Pons (tissue), 1 donor: ENCODE results near the gene ZNF587B.
"Not testable (repeated sequence)": the region's sequence is repeated elsewhere in the genome, so short reads cannot be mapped to it uniquely, and the experiment has no call there.

Source experiments
- DNase-seq: peaks from one replicate; pipeline ENCODE4 v3.0.0-alpha.2; 2016; ENCODE audit warnings: low spot score

The ZNF587B gene

GRCh38 chr19:57819475-57820148 is 10.5 kb upstream of the ZNF587B start:
- DNase-seq: peak; percentile 92

GRCh38 chr19:57820599-57820998 is 9.5 kb upstream of the ZNF587B start:
- no peak for DNase-seq

- DNase-seq: not testable (repeated sequence)
Observed at GRCh38 chr19:57821095-57821494, 9.0 kb upstream of the ZNF587B start.

- DNase-seq: not testable (repeated sequence)
Observed at GRCh38 chr19:57821501-57821900, 8.6 kb upstream of the ZNF587B start.

- DNase-seq: not testable (repeated sequence)
Observed at GRCh38 chr19:57823155-57823554, 6.9 kb upstream of the ZNF587B start.

GRCh38 chr19:57823608-57824007 is 6.5 kb upstream of the ZNF587B start:
- DNase-seq: not testable (repeated sequence)

GRCh38 chr19:57825511-57825910 is 4.6 kb upstream of the ZNF587B start:
- DNase-seq: no peak

GRCh38 chr19:57829316-57829715 is 783 bp upstream of the ZNF587B start:
- no peak for DNase-seq

GRCh38 chr19:57836991-57837390 is 6.9 kb downstream of the ZNF587B start:
- DNase-seq: not testable (repeated sequence)

- DNase-seq: not testable (repeated sequence)
Observed at GRCh38 chr19:57838622-57839191, 8.6 kb downstream of the ZNF587B start.

- no peak for DNase-seq
Observed at GRCh38 chr19:57841122-57841763, 11.1 kb downstream of the ZNF587B start.

- DNase-seq: not testable (repeated sequence)
Observed at GRCh38 chr19:57847164-57847563, 17.1 kb downstream of the ZNF587B start.

GRCh38 chr19:57849162-57849665 is 19.1 kb downstream of the ZNF587B start:
- not testable (repeated sequence) for DNase-seq

- DNase-seq: peak; percentile 89
Observed at GRCh38 chr19:57849666-57850473, 19.8 kb downstream of the ZNF587B start, which contains the start of gene ZNF587. Gene ZNF587 (plus strand): TSS chr19:57849859. CDS start chr19:57850039, 180 bp downstream.

- no peak for DNase-seq
Observed at GRCh38 chr19:57850553-57851017, 20.5 kb downstream of the ZNF587B start.

- not testable (repeated sequence) for DNase-seq
Observed at GRCh38 chr19:57851812-57852603, 21.9 kb downstream of the ZNF587B start.

- DNase-seq: not testable (repeated sequence)
Observed at GRCh38 chr19:57854117-57854516, 24.0 kb downstream of the ZNF587B start.

- not testable (repeated sequence) for DNase-seq
Observed at GRCh38 chr19:57862351-57862750, 32.3 kb downstream of the ZNF587B start.

- DNase-seq: no peak
Observed at GRCh38 chr19:57867868-57868492, 37.9 kb downstream of the ZNF587B start.

- not testable (repeated sequence) for DNase-seq
Observed at GRCh38 chr19:57869655-57870054, 39.6 kb downstream of the ZNF587B start.

- no peak for DNase-seq
Observed at GRCh38 chr19:57870225-57870624, 40.1 kb downstream of the ZNF587B start.
